Loucy (cell line): ENCODE data around the gene NOL4L.
A peak's percentile ranks its signal among the peaks of the same experiment; 100 is the strongest.

Experiments used
- H2AFZ ChIP-seq: fragments of 200-600 bp; sonication (generic); 2 replicates; pipeline ENCODE4 v1.6.0; 2016; ENCODE audit warnings: antibody characterized with exemption, mild to moderate bottlenecking, low read length, moderate library complexity
- H3F3A ChIP-seq: fragments of 200-600 bp; 2 replicates; pipeline ENCODE4 v1.6.0; 2016; ENCODE audit warnings: antibody characterized with exemption, low read depth, mild to moderate bottlenecking
- H3K27me3 ChIP-seq: fragments of 200-600 bp; sonication (generic); 2 replicates; pipeline ENCODE4 v1.6.1; 2014; ENCODE audit warnings: low read length, mild to moderate bottlenecking; ENCODE audit not compliant: insufficient read depth, poor library complexity, severe bottlenecking
- H3K36me3 ChIP-seq: fragments of 200-600 bp; sonication (generic); 2 replicates; pipeline ENCODE4 v1.6.1; 2016; ENCODE audit warnings: low read length; ENCODE audit not compliant: insufficient read depth
- H3K4me1 ChIP-seq: fragments of 200-600 bp; sonication (generic); 2 replicates; pipeline ENCODE4 v1.5.1; 2014; ENCODE audit warnings: low read length, mild to moderate bottlenecking; ENCODE audit not compliant: insufficient read depth, poor library complexity, severe bottlenecking
- H3K4me2 ChIP-seq: fragments of 200-600 bp; sonication (generic); 2 replicates; pipeline ENCODE4 v1.6.0; 2014; ENCODE audit warnings: antibody characterized with exemption, low read length, low read depth, mild to moderate bottlenecking; ENCODE audit not compliant: poor library complexity, severe bottlenecking
- H3K4me3 ChIP-seq: fragments of 200-600 bp; sonication (generic); 2 replicates; pipeline ENCODE4 v1.5.1; 2014; ENCODE audit warnings: low read length, mild to moderate bottlenecking, mixed read lengths; ENCODE audit not compliant: poor library complexity, severe bottlenecking
- H3K79me2 ChIP-seq: fragments of 200-600 bp; sonication (generic); 2 replicates; pipeline ENCODE4 v1.6.1; 2014; ENCODE audit warnings: low read length; ENCODE audit not compliant: insufficient read depth
- H3K9ac ChIP-seq: fragments of 200-600 bp; sonication (generic); 2 replicates; pipeline ENCODE4 v1.6.0; 2014; ENCODE audit warnings: mild to moderate bottlenecking, low read depth, low read length, moderate library complexity; ENCODE audit not compliant: poor library complexity, severe bottlenecking
- H3K9me2 ChIP-seq: fragments of 200-600 bp; sonication (generic); replicated peaks from 2 replicates; pipeline ENCODE4 v1.6.1; 2016; ENCODE audit warnings: low read depth, low read length, mixed read lengths
- H3K9me3 ChIP-seq: fragments of 200-600 bp; sonication (generic); 2 replicates; pipeline ENCODE4 v1.6.1; 2014; ENCODE audit warnings: mild to moderate bottlenecking, antibody characterized with exemption, low read length, low read depth; ENCODE audit not compliant: insufficient read depth
- H4K20me1 ChIP-seq: fragments of 200-600 bp; sonication (generic); 2 replicates; pipeline ENCODE4 v1.6.0; 2014; ENCODE audit warnings: antibody characterized with exemption, low read length, mild to moderate bottlenecking; ENCODE audit not compliant: insufficient read depth, poor library complexity, severe bottlenecking
- EZH2phosphoT487 ChIP-seq: fragments of 200-600 bp; IDR thresholded peaks from 2 replicates; pipeline ENCODE4 v1.6.1; 2018; ENCODE audit warnings: antibody characterized with exemption, mild to moderate bottlenecking, moderate library complexity, borderline replicate concordance
- TF ChIP-seq, protein P1 (sequence below): fragments of 200-600 bp; sonication (generic); conservative IDR thresholded peaks from 2 replicates; pipeline ENCODE4 v1.5.1; 2014; ENCODE audit warnings: mild to moderate bottlenecking, antibody characterized with exemption, low read length

The NOL4L gene

GRCh38 chr20:32585586-32586127 lies 524 bp upstream of the NOL4L start:
- H3K4me3 ChIP-seq = peak overlapping the region; percentile 58
- no peak for TF ChIP-seq EZH2phosphoT487
- TF ChIP-seq, protein P1, sequence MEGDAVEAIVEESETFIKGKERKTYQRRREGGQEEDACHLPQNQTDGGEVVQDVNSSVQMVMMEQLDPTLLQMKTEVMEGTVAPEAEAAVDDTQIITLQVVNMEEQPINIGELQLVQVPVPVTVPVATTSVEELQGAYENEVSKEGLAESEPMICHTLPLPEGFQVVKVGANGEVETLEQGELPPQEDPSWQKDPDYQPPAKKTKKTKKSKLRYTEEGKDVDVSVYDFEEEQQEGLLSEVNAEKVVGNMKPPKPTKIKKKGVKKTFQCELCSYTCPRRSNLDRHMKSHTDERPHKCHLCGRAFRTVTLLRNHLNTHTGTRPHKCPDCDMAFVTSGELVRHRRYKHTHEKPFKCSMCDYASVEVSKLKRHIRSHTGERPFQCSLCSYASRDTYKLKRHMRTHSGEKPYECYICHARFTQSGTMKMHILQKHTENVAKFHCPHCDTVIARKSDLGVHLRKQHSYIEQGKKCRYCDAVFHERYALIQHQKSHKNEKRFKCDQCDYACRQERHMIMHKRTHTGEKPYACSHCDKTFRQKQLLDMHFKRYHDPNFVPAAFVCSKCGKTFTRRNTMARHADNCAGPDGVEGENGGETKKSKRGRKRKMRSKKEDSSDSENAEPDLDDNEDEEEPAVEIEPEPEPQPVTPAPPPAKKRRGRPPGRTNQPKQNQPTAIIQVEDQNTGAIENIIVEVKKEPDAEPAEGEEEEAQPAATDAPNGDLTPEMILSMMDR = no peak
- H3K9me3 ChIP-seq = no peaks in the 10 kb centered on the region
- peak overlapping the region; percentile 37 for H3K9ac ChIP-seq
- H2AFZ ChIP-seq = no peak overlapping the region
- peaks cover 17% of the 10 kb centered on the region for H3F3A ChIP-seq
- peak overlapping the region; percentile 59 for H3K4me2 ChIP-seq
- H3K36me3 ChIP-seq = no peaks in the 10 kb centered on the region
- peaks cover 43% of the 10 kb centered on the region for H3K4me1 ChIP-seq
- H4K20me1 ChIP-seq = peaks cover 7% of the 10 kb centered on the region
- H3K9me2 ChIP-seq = no peaks in the 10 kb centered on the region
- no peaks in the 10 kb centered on the region for H3K27me3 ChIP-seq
- peaks cover 32% of the 10 kb centered on the region for H3K79me2 ChIP-seq

DNA sequence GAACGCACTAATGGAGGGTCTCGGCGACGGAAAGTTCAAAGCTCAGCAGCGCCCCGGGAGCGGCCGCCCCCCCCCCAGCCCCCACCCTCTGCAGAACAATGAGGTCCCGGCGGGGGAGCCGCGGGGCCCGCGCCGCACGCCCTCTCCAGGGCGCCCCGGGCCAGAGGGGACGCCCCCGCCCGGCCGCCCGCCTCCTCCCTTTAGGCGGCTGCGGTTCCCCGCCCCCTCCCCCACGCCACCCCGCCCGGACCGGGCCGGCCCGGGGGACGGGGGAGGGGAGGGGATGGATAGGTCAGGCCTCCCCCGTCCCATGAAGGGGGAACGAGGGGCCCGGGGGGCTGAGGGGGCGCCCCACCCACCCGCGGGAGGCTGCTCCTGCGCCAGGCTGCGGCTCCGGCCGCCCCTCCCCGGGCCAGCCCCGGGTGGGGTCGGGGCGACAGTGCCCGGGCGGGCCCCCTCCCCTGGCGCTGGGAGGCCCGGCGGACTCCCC lies 1.5 kb downstream of the NOL4L start:
- Histone ChIP-seq H2AFZ (no peak overlapping the region), H3K9ac (peak overlapping the region; percentile 88), H3F3A (peaks cover 17% of the 10 kb centered on the region), H3K27me3 (no peaks in the 10 kb centered on the region), H3K4me3 (peak overlapping the region; percentile 88), H4K20me1 (peaks cover 27% of the 10 kb centered on the region), H3K4me2 (no peak overlapping the region), H3K9me2 (no peaks in the 10 kb centered on the region), H3K79me2 (peaks cover 52% of the 10 kb centered on the region), H3K4me1 (peaks cover 54% of the 10 kb centered on the region), H3K9me3 (no peaks in the 10 kb centered on the region), H3K36me3 (no peaks in the 10 kb centered on the region)
- TF ChIP-seq EZH2phosphoT487 = no peak
- TF ChIP-seq, protein P1 = no peak

DNA sequence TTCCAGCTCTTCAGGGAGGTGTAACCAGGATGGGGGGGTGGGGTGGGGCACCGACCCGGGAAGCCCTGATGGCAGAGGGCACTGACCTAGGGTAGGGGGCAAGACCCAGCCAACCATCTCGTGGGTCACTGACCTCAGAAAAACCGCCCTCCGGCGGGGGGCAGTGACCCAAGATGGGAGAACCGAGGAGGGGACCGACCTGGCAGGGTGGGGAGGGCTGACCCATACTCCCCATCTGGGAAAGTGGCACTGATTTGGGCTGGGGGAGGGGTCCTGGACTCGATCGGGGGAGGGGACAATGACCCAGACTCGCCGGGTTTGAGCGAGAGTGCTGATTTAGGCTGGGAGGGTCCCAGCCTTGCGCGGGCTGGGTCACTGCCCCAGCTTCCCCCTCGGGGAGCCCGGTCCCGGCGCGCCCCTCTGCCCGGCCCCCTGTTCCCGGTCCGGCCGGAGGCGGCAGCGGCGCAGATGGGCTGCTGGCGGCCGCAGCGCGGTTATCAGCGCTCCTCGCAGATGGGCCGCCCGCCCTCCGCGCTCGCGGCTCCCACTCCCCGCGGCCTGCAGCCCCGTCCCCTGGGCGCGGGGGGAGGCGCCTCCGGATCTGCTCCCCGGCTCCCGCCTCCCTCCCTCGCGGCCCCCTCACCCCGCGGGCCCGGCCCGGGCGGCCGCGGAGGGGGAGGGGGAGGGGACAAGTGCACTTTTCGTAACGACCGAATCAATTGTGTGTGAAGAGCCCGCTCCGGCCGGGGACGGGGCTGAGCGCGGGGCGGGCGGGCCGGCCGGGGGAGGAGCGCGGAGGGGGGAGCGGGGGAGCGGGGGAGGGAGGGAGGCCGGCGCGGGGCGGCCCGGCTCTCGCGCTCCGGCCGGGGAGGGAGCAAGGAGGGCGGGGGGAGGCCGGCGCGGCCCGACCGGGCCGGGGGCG lies 2.2 kb downstream of the NOL4L start:
- Histone ChIP-seq H3K79me2 (peaks cover 59% of the 10 kb centered on the region), H3F3A (peaks cover 17% of the 10 kb centered on the region), H3K4me3 (peak overlapping the region; percentile 88), H3K4me1 (peaks cover 59% of the 10 kb centered on the region), H3K27me3 (no peaks in the 10 kb centered on the region), H3K4me2 (peak overlapping the region; percentile 84), H3K9me2 (no peaks in the 10 kb centered on the region), H3K9me3 (no peaks in the 10 kb centered on the region), H3K36me3 (no peaks in the 10 kb centered on the region), H2AFZ (no peak overlapping the region), H3K9ac (peak overlapping the region; percentile 88), H4K20me1 (peaks cover 32% of the 10 kb centered on the region)
- TF ChIP-seq, protein P1 = no peak
- no peak for TF ChIP-seq EZH2phosphoT487
